HepG2 (cell line): ENCODE results near the gene UCP3. TPM values are rescaled to one million over a fixed set of nuclear protein-coding genes. Genes with fewer than 3 reads are reported as not detected.

Experiments
- E2F5 ChIP-seq: sonication (generic); formaldehyde crosslinking; conservative IDR thresholded peaks from 2 replicates; pipeline ENCODE4 v1.4.0; 2020; ENCODE audit warnings: missing genetic modification reagents
- ELF4 ChIP-seq: sonication (generic); formaldehyde crosslinking; IDR thresholded peaks from 2 replicates; pipeline ENCODE4 v1.5.0; 2020; ENCODE audit warnings: missing genetic modification reagents, mild to moderate bottlenecking, moderate library complexity, borderline replicate concordance
- KDM3A ChIP-seq: IDR thresholded peaks from 2 replicates; pipeline ENCODE4 v1.6.1; 2018; ENCODE audit warnings: low read depth, missing compliant biosample characterization
- MBNL3 ChIP-seq: fragments of 250-450 bp; sonication (Bioruptor Pico); conservative IDR thresholded peaks from 2 replicates; pipeline ENCODE4 v1.8.0; 2022; ENCODE audit warnings: mild to moderate bottlenecking, inconsistent platforms
- NR2F2 ChIP-seq: IDR thresholded peaks from 2 replicates; pipeline ENCODE4 v1.6.1; 2012; ENCODE audit warnings: low read depth, inconsistent platforms, borderline replicate concordance
- PRDM10 ChIP-seq: sonication (generic); formaldehyde crosslinking; IDR thresholded peaks from 2 replicates; pipeline ENCODE4 v1.4.0; 2020; ENCODE audit warnings: low read depth, missing genetic modification reagents
- RFX1 ChIP-seq: fragments of 450-650 bp; IDR thresholded peaks from 2 replicates; pipeline ENCODE4 v1.6.1; 2017
- SMYD3 ChIP-seq: sonication (generic); formaldehyde crosslinking; IDR thresholded peaks from 2 replicates; pipeline ENCODE4 v1.8.1; 2023; ENCODE audit warnings: mild to moderate bottlenecking, missing genetic modification reagents
- ZNF10 ChIP-seq: sonication (generic); formaldehyde crosslinking; IDR thresholded peaks from 2 replicates; pipeline ENCODE4 v1.4.0; 2020; ENCODE audit warnings: mild to moderate bottlenecking, low read depth, missing genetic modification reagents, borderline replicate concordance
- ZNF292 ChIP-seq: sonication (generic); formaldehyde crosslinking; IDR thresholded peaks from 2 replicates; pipeline ENCODE4 v1.8.1; 2022; ENCODE audit warnings: mild to moderate bottlenecking, low read depth, missing genetic modification reagents, borderline replicate concordance
- ZNF549 ChIP-seq: sonication (generic); formaldehyde crosslinking; IDR thresholded peaks from 2 replicates; pipeline ENCODE4 v1.5.0; 2020; ENCODE audit warnings: missing genetic modification reagents
- ZSCAN31 ChIP-seq: sonication (generic); formaldehyde crosslinking; IDR thresholded peaks from 2 replicates; pipeline ENCODE4 v1.5.0; 2020; ENCODE audit warnings: low read depth, mild to moderate bottlenecking, missing genetic modification reagents
- polyA plus RNA-seq, 8 experiments: library from polyadenylated mRNA; depleted of rRNA in 3 of 8; stranded (reverse) in 7 of 8; unstranded in 1 of 8; fragments of >200 nt; fragmentation: Illumina TruSeq in 4 of 8; extraction: Trizol in 4 of 8; gene quantifications; 2 replicates each; pipeline versions ENCODE4 v1.2.1 to v1.2.3, GENCODE V29; 2011 to 2016; ENCODE audit warnings: low read depth in 4 of 8, missing spikeins in 1 of 8, mixed read lengths in 1 of 8; ENCODE audit not compliant: insufficient read depth in 1 of 8
- total RNA-seq, 5 experiments: library from RNA; depleted of rRNA; stranded (reverse); fragments of >200 nt; fragmentation: Illumina TruSeq; extraction: Trizol; gene quantifications; 2 replicates each; pipeline ENCODE4 v1.2.3, GENCODE V29; 2016; ENCODE audit warnings: low read depth in 1 of 5
- TF ChIP-seq, protein P1 (sequence below): sonication (generic); formaldehyde crosslinking; IDR thresholded peaks from 2 replicates; pipeline ENCODE4 v1.4.0; 2020; ENCODE audit warnings: mild to moderate bottlenecking, missing genetic modification reagents, borderline replicate concordance
- TF ChIP-seq, protein P2 (sequence below): sonication (generic); formaldehyde crosslinking; IDR thresholded peaks from 2 replicates; pipeline ENCODE4 v1.4.0; 2020; ENCODE audit warnings: missing genetic modification reagents, borderline replicate concordance

Gene UCP3
- total and polyA plus RNA-seq, 2 of the 13 experiments (the other 11 are each of a cell fraction or from before 2014, with no cell fraction given), result 0.37 TPM; not detected in 1

- peak; percentile 65 for TF ChIP-seq ZSCAN31 (CRISPR knock-in tag)
- TF ChIP-seq SMYD3 (CRISPR knock-in tag), result peak; percentile 77; the same call in 1 of the 2 replicates
- TF ChIP-seq MBNL3 (CRISPR knock-in tag), result no peak
- TF ChIP-seq, protein P1, sequence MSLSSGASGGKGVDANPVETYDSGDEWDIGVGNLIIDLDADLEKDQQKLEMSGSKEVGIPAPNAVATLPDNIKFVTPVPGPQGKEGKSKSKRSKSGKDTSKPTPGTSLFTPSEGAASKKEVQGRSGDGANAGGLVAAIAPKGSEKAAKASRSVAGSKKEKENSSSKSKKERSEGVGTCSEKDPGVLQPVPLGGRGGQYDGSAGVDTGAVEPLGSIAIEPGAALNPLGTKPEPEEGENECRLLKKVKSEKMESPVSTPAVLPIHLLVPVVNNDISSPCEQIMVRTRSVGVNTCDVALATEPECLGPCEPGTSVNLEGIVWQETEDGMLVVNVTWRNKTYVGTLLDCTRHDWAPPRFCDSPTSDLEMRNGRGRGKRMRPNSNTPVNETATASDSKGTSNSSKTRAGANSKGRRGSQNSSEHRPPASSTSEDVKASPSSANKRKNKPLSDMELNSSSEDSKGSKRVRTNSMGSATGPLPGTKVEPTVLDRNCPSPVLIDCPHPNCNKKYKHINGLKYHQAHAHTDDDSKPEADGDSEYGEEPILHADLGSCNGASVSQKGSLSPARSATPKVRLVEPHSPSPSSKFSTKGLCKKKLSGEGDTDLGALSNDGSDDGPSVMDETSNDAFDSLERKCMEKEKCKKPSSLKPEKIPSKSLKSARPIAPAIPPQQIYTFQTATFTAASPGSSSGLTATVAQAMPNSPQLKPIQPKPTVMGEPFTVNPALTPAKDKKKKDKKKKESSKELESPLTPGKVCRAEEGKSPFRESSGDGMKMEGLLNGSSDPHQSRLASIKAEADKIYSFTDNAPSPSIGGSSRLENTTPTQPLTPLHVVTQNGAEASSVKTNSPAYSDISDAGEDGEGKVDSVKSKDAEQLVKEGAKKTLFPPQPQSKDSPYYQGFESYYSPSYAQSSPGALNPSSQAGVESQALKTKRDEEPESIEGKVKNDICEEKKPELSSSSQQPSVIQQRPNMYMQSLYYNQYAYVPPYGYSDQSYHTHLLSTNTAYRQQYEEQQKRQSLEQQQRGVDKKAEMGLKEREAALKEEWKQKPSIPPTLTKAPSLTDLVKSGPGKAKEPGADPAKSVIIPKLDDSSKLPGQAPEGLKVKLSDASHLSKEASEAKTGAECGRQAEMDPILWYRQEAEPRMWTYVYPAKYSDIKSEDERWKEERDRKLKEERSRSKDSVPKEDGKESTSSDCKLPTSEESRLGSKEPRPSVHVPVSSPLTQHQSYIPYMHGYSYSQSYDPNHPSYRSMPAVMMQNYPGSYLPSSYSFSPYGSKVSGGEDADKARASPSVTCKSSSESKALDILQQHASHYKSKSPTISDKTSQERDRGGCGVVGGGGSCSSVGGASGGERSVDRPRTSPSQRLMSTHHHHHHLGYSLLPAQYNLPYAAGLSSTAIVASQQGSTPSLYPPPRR (CRISPR knock-in tag), result no peak
- TF ChIP-seq ZNF549 (CRISPR knock-in tag), result 0 out of 2 replicates have a peak, but pooled peaks have one; percentile 50
- TF ChIP-seq NR2F2, result no peak
- TF ChIP-seq KDM3A (CRISPR knock-in tag), result peak; percentile 86
- peak; percentile 68; the same call in 1 of the 2 replicates for TF ChIP-seq RFX1
- TF ChIP-seq ZNF10 (CRISPR knock-in tag), result no peak
- no peak for TF ChIP-seq ELF4 (CRISPR knock-in tag)
- TF ChIP-seq E2F5, result peak; percentile 77; the same call in 1 of the 2 replicates
- TF ChIP-seq ZNF292 (CRISPR knock-in tag), result peak; percentile 65
- TF ChIP-seq PRDM10, result 0 out of 2 replicates have a peak, but pooled peaks have one; percentile 27
- TF ChIP-seq, protein P2, sequence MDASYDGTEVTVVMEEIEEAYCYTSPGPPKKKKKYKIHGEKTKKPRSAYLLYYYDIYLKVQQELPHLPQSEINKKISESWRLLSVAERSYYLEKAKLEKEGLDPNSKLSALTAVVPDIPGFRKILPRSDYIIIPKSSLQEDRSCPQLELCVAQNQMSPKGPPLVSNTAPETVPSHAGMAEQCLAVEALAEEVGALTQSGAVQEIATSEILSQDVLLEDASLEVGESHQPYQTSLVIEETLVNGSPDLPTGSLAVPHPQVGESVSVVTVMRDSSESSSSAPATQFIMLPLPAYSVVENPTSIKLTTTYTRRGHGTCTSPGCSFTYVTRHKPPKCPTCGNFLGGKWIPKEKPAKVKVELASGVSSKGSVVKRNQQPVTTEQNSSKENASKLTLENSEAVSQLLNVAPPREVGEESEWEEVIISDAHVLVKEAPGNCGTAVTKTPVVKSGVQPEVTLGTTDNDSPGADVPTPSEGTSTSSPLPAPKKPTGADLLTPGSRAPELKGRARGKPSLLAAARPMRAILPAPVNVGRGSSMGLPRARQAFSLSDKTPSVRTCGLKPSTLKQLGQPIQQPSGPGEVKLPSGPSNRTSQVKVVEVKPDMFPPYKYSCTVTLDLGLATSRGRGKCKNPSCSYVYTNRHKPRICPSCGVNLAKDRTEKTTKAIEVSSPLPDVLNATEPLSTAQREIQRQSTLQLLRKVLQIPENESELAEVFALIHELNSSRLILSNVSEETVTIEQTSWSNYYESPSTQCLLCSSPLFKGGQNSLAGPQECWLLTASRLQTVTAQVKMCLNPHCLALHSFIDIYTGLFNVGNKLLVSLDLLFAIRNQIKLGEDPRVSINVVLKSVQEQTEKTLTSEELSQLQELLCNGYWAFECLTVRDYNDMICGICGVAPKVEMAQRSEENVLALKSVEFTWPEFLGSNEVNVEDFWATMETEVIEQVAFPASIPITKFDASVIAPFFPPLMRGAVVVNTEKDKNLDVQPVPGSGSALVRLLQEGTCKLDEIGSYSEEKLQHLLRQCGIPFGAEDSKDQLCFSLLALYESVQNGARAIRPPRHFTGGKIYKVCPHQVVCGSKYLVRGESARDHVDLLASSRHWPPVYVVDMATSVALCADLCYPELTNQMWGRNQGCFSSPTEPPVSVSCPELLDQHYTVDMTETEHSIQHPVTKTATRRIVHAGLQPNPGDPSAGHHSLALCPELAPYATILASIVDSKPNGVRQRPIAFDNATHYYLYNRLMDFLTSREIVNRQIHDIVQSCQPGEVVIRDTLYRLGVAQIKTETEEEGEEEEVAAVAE (CRISPR knock-in tag), result peak; percentile 68; the same call in 1 of the 2 replicates
Measured at GRCh38 chr11:73982990-73983740, 25.7 kb downstream of the UCP3 start (continued).
